ENCODE results near the gene VSIG10.

The VSIG10 gene

DNA sequence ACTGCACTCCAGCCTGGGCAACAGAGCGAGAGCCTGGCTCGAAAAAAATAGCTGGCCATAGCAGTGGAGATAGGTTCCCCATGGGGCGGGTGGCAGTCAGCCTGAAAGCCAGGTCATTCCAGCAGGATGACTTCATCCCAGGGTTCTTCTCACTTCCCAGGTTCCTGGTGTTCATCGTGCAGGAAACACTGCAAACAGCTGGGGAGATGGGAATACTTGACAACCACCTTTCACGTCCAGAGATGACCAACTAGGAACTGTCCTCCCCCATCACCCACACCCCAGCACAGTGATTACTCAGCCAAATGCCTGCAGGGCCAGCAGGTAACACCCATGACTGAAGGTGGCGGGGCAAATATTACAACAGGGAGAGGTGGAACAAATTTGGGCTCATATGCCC lies 1.7 kb downstream of the VSIG10 start:
- Histone ChIP-seq H3F3A (ENCODE audit: insufficient read depth, low read length) (no peaks in the 10 kb centered on the region), H3K27me3 (replicated peaks; ENCODE audit: insufficient read depth, low read length) (0 out of 2 replicates have a peak, but pooled peaks cover 4% of the 10 kb centered on the region), H3K4me1 (ENCODE audit: low read length) (no peaks in the 10 kb centered on the region), H2AFZ (ENCODE audit: low read length) (no peak overlapping the region), H3K9me2 (replicated peaks; ENCODE audit: insufficient read depth, low read length) (no peaks in the 10 kb centered on the region), H3K9me3 (replicated peaks; ENCODE audit: insufficient read depth, low read length) (no peaks in the 10 kb centered on the region), H3K4me2 (ENCODE audit: low read depth, low read length) (no peak overlapping the region), H3K79me2 (ENCODE audit: low read length) (no peaks in the 10 kb centered on the region), H4K20me1 (ENCODE audit: insufficient read depth, low read length) (no peaks in the 10 kb centered on the region), H3K4me3 (ENCODE audit: low read length) (no peak overlapping the region), H3K27ac (ENCODE audit: low read length) (no peak overlapping the region), H3K9ac (ENCODE audit: low read length) (no peak overlapping the region), H3K36me3 (replicated peaks; ENCODE audit: insufficient read depth, low read length) (no peaks in the 10 kb centered on the region)
- DNase-seq: no peak
- TF ChIP-seq EZH2 (optimal IDR thresholded peaks at IDR 0.05; ENCODE audit: low read depth, low read length): no peak
- TF ChIP-seq, protein P1, sequence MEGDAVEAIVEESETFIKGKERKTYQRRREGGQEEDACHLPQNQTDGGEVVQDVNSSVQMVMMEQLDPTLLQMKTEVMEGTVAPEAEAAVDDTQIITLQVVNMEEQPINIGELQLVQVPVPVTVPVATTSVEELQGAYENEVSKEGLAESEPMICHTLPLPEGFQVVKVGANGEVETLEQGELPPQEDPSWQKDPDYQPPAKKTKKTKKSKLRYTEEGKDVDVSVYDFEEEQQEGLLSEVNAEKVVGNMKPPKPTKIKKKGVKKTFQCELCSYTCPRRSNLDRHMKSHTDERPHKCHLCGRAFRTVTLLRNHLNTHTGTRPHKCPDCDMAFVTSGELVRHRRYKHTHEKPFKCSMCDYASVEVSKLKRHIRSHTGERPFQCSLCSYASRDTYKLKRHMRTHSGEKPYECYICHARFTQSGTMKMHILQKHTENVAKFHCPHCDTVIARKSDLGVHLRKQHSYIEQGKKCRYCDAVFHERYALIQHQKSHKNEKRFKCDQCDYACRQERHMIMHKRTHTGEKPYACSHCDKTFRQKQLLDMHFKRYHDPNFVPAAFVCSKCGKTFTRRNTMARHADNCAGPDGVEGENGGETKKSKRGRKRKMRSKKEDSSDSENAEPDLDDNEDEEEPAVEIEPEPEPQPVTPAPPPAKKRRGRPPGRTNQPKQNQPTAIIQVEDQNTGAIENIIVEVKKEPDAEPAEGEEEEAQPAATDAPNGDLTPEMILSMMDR (IDR thresholded peaks at IDR 0.05; ENCODE audit: low read length): no peak
- no peak for TF ChIP-seq EZH2phosphoT487 (IDR thresholded peaks at IDR 0.05; ENCODE audit: low read length)

DNA sequence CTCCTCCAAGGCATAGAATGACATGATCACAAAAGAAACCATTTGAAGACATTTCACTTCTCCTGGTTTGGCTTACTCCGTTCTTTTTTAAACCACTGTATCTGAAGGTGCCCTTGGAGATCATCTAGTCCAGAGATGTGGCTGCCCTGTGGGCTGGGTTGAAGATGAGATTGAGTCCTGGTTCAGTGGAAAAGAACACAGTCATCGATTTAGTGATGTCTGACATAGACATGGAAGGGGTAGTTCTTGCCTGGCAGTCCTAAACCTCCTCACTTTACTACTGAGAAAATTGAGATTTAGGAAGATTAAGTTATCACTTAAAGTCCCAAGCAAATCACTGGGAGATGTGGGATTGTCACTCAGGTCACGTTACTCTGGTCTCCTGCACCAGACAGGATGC lies 2.8 kb downstream of the VSIG10 start:
- Histone ChIP-seq H2AFZ (ENCODE audit: low read length) (no peak overlapping the region), H3K4me2 (ENCODE audit: low read depth, low read length) (no peak overlapping the region), H3K36me3 (replicated peaks; ENCODE audit: insufficient read depth, low read length) (no peaks in the 10 kb centered on the region), H3F3A (ENCODE audit: insufficient read depth, low read length) (no peaks in the 10 kb centered on the region), H3K4me3 (ENCODE audit: low read length) (no peak overlapping the region), H3K79me2 (ENCODE audit: low read length) (no peaks in the 10 kb centered on the region), H3K9me2 (replicated peaks; ENCODE audit: insufficient read depth, low read length) (no peaks in the 10 kb centered on the region), H3K9ac (ENCODE audit: low read length) (no peak overlapping the region), H4K20me1 (ENCODE audit: insufficient read depth, low read length) (no peaks in the 10 kb centered on the region), H3K27ac (ENCODE audit: low read length) (no peak overlapping the region), H3K27me3 (replicated peaks; ENCODE audit: insufficient read depth, low read length) (0 out of 2 replicates have a peak, but pooled peaks cover 4% of the 10 kb centered on the region), H3K4me1 (ENCODE audit: low read length) (no peaks in the 10 kb centered on the region), H3K9me3 (replicated peaks; ENCODE audit: insufficient read depth, low read length) (no peaks in the 10 kb centered on the region)
- no peak for TF ChIP-seq EZH2phosphoT487 (IDR thresholded peaks at IDR 0.05; ENCODE audit: low read length)
- no peak for TF ChIP-seq EZH2 (optimal IDR thresholded peaks at IDR 0.05; ENCODE audit: low read depth, low read length)
- TF ChIP-seq, protein P1 (IDR thresholded peaks at IDR 0.05; ENCODE audit: low read length): no peak
- DNase-seq: no peak

DNA sequence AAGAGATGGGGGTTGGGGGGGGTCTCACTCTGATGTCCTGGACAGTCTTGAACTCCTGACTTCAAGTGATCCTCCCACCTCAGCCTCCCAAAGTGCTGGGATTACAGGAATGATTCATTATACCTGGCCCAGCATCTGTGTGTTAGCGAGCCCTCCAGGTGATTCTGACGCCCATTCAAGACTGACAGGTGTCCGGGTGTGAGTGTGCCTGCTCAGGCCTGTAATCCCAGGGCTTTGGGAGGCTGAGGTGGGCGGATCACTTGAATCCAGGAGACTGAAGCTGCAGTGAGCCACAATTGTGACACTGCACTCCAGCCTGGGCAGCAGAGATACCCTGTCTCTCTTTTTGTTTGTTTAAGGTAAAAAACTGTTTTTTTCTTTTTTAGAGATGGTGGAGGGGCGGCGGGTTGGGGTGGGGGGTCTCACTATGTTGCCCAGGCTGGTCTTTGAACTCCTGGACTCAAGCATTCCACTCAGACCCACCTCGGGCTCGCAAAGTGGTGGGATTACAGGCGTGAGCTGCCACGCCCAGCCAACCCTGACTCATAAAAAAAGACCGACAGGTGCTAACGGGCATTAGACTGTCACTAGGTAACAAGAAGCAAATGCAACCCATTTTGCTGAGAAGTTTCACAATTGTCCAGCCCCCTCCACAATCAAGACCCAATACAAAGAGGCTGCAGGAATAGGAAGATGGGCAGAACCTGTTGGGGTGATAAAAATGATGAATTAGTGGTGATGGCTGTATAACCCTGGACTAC lies 4.7 kb downstream of the VSIG10 start:
- no peak for DNase-seq
- TF ChIP-seq EZH2phosphoT487 (IDR thresholded peaks at IDR 0.05; ENCODE audit: low read length): no peak
- Histone ChIP-seq H3K4me1 (ENCODE audit: low read length) (no peaks in the 10 kb centered on the region), H3K9ac (ENCODE audit: low read length) (no peak overlapping the region), H3K27ac (ENCODE audit: low read length) (no peak overlapping the region), H3K9me2 (replicated peaks; ENCODE audit: insufficient read depth, low read length) (no peaks in the 10 kb centered on the region), H3K79me2 (ENCODE audit: low read length) (no peaks in the 10 kb centered on the region), H3K9me3 (replicated peaks; ENCODE audit: insufficient read depth, low read length) (no peaks in the 10 kb centered on the region), H3K27me3 (replicated peaks; ENCODE audit: insufficient read depth, low read length) (0 out of 2 replicates have a peak, but pooled peaks cover 4% of the 10 kb centered on the region), H3F3A (ENCODE audit: insufficient read depth, low read length) (no peaks in the 10 kb centered on the region), H4K20me1 (ENCODE audit: insufficient read depth, low read length) (no peaks in the 10 kb centered on the region), H3K36me3 (replicated peaks; ENCODE audit: insufficient read depth, low read length) (no peaks in the 10 kb centered on the region), H2AFZ (ENCODE audit: low read length) (no peak overlapping the region), H3K4me2 (ENCODE audit: low read depth, low read length) (no peak overlapping the region), H3K4me3 (ENCODE audit: low read length) (no peak overlapping the region)

DNA sequence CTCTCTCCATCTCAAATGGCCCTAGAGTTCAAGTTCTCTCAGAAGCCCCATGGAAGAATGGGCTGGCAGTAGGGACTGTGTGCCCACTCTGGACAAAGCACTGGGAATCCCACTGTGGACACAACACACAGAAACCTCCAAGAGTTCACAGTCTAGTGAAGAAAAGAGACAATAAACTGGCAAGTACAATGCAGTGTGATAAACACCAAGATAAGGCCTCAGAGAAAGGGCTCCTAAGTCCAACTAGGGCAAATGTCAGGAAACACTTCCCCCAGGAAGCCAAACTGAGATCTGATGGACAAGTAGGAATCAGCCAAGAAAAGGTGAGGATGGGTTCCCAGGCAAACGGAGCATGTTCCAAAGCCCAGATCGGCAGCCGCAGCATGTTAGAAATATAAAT lies 5.4 kb downstream of the VSIG10 start:
- Histone ChIP-seq H3K4me1 (ENCODE audit: low read length) (no peaks in the 10 kb centered on the region), H3K27me3 (replicated peaks; ENCODE audit: insufficient read depth, low read length) (0 out of 2 replicates have a peak, but pooled peaks cover 4% of the 10 kb centered on the region), H3K27ac (ENCODE audit: low read length) (no peak overlapping the region), H2AFZ (ENCODE audit: low read length) (no peak overlapping the region), H3K4me3 (ENCODE audit: low read length) (no peak overlapping the region), H3K36me3 (replicated peaks; ENCODE audit: insufficient read depth, low read length) (no peaks in the 10 kb centered on the region), H3K9ac (ENCODE audit: low read length) (no peak overlapping the region), H3F3A (ENCODE audit: insufficient read depth, low read length) (no peaks in the 10 kb centered on the region), H3K4me2 (ENCODE audit: low read depth, low read length) (no peak overlapping the region), H3K9me2 (replicated peaks; ENCODE audit: insufficient read depth, low read length) (no peaks in the 10 kb centered on the region), H3K9me3 (replicated peaks; ENCODE audit: insufficient read depth, low read length) (no peaks in the 10 kb centered on the region), H3K79me2 (ENCODE audit: low read length) (no peaks in the 10 kb centered on the region), H4K20me1 (ENCODE audit: insufficient read depth, low read length) (no peaks in the 10 kb centered on the region)
- TF ChIP-seq EZH2 (optimal IDR thresholded peaks at IDR 0.05; ENCODE audit: low read depth, low read length) (no peak), EZH2phosphoT487 (IDR thresholded peaks at IDR 0.05; ENCODE audit: low read length) (no peak)
- TF ChIP-seq, protein P1 (IDR thresholded peaks at IDR 0.05; ENCODE audit: low read length): no peak
- no peak for DNase-seq
